HG03442 (cell line): ENCODE data around the gene LILRB3.
"Not testable (repeated sequence)": the region's sequence is repeated elsewhere in the genome, so short reads cannot be mapped to it uniquely, and the experiment has no call there.

Source experiments
- ATAC-seq: cut with Tn5 transposase; IDR thresholded peaks from one replicate; pipeline ENCODE4 v1.9.1; 2021; ENCODE audit warnings: mild to moderate bottlenecking, moderate library complexity; ENCODE audit not compliant: unreplicated experiment

LILRB3 gene

GRCh38 chr19:54243809-54244208 lies 21.0 kb upstream of the LILRB3 start:
- not testable (repeated sequence) for ATAC-seq

GRCh38 chr19:54242646-54243045 lies 19.8 kb upstream of the LILRB3 start, which contains the start of gene LILRA6:
LILRA6 (minus strand) TSS chr19:54242790.
- not testable (repeated sequence) for ATAC-seq

GRCh38 chr19:54242234-54242633 lies 19.4 kb upstream of the LILRB3 start:
- not testable (repeated sequence) for ATAC-seq

- ATAC-seq, result not testable (repeated sequence)
Observed at GRCh38 chr19:54240372-54241336, 17.8 kb upstream of the LILRB3 start.

GRCh38 chr19:54239491-54240371 lies 16.9 kb upstream of the LILRB3 start:
- not testable (repeated sequence) for ATAC-seq

- ATAC-seq, result no peak
Observed at GRCh38 chr19:54233941-54234340, 11.1 kb upstream of the LILRB3 start.

GRCh38 chr19:54231077-54231931 lies 8.5 kb upstream of the LILRB3 start:
- ATAC-seq, result no peak

GRCh38 chr19:54230031-54230430 lies 7.2 kb upstream of the LILRB3 start:
- ATAC-seq, result no peak

- ATAC-seq, result no peak
Observed at GRCh38 chr19:54229146-54229545, 6.3 kb upstream of the LILRB3 start.

GRCh38 chr19:54224619-54225018 lies 1.8 kb upstream of the LILRB3 start:
- ATAC-seq, result not testable (repeated sequence)

- ATAC-seq, result not testable (repeated sequence)
Observed at GRCh38 chr19:54223937-54224281, 1.1 kb upstream of the LILRB3 start.

- not testable (repeated sequence) for ATAC-seq
Observed at GRCh38 chr19:54223277-54223936, 600 bp upstream of the LILRB3 start.

- not testable (repeated sequence) for ATAC-seq
Observed at GRCh38 chr19:54221947-54222346, 860 bp downstream of the LILRB3 start.

GRCh38 chr19:54219702-54220101 lies 3.1 kb downstream of the LILRB3 start:
- not testable (repeated sequence) for ATAC-seq

- no peak for ATAC-seq
Observed at GRCh38 chr19:54218960-54219661, 3.7 kb downstream of the LILRB3 start.

GRCh38 chr19:54218259-54218658 lies 4.5 kb downstream of the LILRB3 start:
- ATAC-seq, result no peak

- ATAC-seq, result not testable (repeated sequence)
Observed at GRCh38 chr19:54217517-54218247, 5.1 kb downstream of the LILRB3 start.

- ATAC-seq, result no peak
Observed at GRCh38 chr19:54216869-54217268, 5.9 kb downstream of the LILRB3 start.

GRCh38 chr19:54214734-54215133 lies 8.1 kb downstream of the LILRB3 start:
- ATAC-seq, result not testable (repeated sequence)
